ENCODE data around the gene GCNT1. TPM values are rescaled to one million over a fixed set of nuclear protein-coding genes. Genes with fewer than 3 reads are reported as not detected.

Gene GCNT1
- total RNA-seq, 1 experiment from 2014 or later = 17.2 TPM

DNA sequence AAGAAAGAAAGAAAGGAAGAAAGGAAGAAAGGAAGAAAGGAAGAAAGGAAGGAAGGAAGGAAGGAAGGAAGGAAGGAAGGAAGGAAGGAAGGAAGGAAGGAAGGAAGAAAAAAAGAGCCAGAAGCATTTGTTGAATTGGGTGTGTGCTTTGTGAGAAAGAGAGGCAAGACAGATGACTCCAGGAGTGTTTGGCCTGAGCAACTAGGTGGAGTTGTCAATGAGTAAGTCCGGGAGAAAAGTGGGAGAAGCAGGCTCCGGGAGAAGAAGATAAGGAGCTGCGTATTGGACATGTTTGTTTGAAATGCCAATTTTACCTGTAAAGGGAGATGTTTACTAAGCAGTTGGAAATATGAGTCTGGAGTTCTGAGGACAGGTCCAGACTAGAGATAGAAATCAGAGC is 15.1 kb upstream of the GCNT1 start (continued):
- TF ChIP-seq, protein P1, sequence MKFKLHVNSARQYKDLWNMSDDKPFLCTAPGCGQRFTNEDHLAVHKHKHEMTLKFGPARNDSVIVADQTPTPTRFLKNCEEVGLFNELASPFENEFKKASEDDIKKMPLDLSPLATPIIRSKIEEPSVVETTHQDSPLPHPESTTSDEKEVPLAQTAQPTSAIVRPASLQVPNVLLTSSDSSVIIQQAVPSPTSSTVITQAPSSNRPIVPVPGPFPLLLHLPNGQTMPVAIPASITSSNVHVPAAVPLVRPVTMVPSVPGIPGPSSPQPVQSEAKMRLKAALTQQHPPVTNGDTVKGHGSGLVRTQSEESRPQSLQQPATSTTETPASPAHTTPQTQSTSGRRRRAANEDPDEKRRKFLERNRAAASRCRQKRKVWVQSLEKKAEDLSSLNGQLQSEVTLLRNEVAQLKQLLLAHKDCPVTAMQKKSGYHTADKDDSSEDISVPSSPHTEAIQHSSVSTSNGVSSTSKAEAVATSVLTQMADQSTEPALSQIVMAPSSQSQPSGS (CRISPR knock-in tag; IDR thresholded peaks at IDR 0.05; ENCODE audit: borderline replicate concordance, low read depth) = no peak
- TF ChIP-seq ZNF232 (CRISPR knock-in tag; IDR thresholded peaks at IDR 0.05) (no peak), GABPB1 (CRISPR knock-in tag; IDR thresholded peaks at IDR 0.05) (no peak), NR1H2 (CRISPR knock-in tag; IDR thresholded peaks at IDR 0.05) (no peak), MXD4 (CRISPR knock-in tag; IDR thresholded peaks at IDR 0.05; ENCODE audit: borderline replicate concordance) (no peak), NFYB (CRISPR knock-in tag; conservative IDR thresholded peaks at IDR 0.05; ENCODE audit: low read depth) (no peak), FOXP1 (CRISPR knock-in tag; IDR thresholded peaks at IDR 0.05; ENCODE audit: borderline replicate concordance) (no peak)
- TF ChIP-seq, protein P2, sequence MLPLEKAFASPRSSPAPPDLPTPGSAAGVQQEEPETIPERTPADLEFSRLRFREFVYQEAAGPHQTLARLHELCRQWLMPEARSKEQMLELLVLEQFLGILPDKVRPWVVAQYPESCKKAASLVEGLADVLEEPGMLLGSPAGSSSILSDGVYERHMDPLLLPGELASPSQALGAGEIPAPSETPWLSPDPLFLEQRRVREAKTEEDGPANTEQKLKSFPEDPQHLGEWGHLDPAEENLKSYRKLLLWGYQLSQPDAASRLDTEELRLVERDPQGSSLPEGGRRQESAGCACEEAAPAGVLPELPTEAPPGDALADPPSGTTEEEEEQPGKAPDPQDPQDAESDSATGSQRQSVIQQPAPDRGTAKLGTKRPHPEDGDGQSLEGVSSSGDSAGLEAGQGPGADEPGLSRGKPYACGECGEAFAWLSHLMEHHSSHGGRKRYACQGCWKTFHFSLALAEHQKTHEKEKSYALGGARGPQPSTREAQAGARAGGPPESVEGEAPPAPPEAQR (CRISPR knock-in tag; IDR thresholded peaks at IDR 0.05) = no peak
- TF ChIP-seq, protein P3, sequence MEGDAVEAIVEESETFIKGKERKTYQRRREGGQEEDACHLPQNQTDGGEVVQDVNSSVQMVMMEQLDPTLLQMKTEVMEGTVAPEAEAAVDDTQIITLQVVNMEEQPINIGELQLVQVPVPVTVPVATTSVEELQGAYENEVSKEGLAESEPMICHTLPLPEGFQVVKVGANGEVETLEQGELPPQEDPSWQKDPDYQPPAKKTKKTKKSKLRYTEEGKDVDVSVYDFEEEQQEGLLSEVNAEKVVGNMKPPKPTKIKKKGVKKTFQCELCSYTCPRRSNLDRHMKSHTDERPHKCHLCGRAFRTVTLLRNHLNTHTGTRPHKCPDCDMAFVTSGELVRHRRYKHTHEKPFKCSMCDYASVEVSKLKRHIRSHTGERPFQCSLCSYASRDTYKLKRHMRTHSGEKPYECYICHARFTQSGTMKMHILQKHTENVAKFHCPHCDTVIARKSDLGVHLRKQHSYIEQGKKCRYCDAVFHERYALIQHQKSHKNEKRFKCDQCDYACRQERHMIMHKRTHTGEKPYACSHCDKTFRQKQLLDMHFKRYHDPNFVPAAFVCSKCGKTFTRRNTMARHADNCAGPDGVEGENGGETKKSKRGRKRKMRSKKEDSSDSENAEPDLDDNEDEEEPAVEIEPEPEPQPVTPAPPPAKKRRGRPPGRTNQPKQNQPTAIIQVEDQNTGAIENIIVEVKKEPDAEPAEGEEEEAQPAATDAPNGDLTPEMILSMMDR (IDR thresholded peaks at IDR 0.05) = no peak
- TF ChIP-seq, protein P4, sequence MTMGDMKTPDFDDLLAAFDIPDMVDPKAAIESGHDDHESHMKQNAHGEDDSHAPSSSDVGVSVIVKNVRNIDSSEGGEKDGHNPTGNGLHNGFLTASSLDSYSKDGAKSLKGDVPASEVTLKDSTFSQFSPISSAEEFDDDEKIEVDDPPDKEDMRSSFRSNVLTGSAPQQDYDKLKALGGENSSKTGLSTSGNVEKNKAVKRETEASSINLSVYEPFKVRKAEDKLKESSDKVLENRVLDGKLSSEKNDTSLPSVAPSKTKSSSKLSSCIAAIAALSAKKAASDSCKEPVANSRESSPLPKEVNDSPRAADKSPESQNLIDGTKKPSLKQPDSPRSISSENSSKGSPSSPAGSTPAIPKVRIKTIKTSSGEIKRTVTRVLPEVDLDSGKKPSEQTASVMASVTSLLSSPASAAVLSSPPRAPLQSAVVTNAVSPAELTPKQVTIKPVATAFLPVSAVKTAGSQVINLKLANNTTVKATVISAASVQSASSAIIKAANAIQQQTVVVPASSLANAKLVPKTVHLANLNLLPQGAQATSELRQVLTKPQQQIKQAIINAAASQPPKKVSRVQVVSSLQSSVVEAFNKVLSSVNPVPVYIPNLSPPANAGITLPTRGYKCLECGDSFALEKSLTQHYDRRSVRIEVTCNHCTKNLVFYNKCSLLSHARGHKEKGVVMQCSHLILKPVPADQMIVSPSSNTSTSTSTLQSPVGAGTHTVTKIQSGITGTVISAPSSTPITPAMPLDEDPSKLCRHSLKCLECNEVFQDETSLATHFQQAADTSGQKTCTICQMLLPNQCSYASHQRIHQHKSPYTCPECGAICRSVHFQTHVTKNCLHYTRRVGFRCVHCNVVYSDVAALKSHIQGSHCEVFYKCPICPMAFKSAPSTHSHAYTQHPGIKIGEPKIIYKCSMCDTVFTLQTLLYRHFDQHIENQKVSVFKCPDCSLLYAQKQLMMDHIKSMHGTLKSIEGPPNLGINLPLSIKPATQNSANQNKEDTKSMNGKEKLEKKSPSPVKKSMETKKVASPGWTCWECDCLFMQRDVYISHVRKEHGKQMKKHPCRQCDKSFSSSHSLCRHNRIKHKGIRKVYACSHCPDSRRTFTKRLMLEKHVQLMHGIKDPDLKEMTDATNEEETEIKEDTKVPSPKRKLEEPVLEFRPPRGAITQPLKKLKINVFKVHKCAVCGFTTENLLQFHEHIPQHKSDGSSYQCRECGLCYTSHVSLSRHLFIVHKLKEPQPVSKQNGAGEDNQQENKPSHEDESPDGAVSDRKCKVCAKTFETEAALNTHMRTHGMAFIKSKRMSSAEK (CRISPR knock-in tag; IDR thresholded peaks at IDR 0.05; ENCODE audit: borderline replicate concordance) = no peak

DNA sequence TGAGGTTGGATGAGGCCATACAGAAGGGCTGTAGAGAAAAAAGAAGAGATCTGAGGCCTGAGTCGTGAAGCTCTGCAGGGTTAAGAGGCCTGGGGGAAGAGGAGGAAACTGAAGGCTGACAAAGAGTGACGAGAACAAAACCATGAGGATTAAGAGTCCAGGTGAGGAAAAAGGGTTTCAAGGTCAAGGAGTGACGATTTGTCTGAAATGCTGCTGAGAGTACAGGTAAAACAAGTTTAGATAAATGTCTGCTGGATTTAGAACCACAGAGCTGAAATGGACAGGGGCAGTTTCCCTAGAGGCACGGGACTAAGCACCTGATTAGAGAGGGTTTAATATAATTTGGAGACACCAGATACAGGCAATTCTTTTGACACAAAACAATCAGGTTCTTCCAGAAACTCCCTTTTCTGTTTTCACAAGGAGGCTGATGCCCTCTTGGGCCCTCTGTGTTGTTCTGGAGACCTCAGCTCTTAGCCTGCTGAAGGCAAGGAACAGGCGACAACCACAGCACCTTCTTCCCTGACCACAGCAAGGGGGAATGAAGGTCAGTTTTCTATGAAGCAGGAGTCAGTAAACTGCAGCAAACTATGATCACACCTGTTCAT is 14.6 kb upstream of the GCNT1 start:
- Mint-ChIP-seq H3K4me1 (no peaks in the 10 kb centered on the region), H3K27ac (no peak overlapping the region), H3K27me3 (ENCODE audit: low read depth) (no peaks in the 10 kb centered on the region; the same call in 1 of the 2 replicates), H3K9me3 (peaks cover 34% of the 10 kb centered on the region), H3K36me3 (peaks cover 21% of the 10 kb centered on the region), H3K4me3 (no peak overlapping the region)
- CTCF ChIA-PET = no interaction called here
- DNase-seq (ENCODE audit: low spot score) (no peak), ATAC-seq (no peak)
- POLR2A ChIA-PET = no interaction called here
- no peak for TF ChIP-seq FOXK1 (CRISPR knock-in tag; IDR thresholded peaks at IDR 0.05)
- TF ChIP-seq, protein P5, sequence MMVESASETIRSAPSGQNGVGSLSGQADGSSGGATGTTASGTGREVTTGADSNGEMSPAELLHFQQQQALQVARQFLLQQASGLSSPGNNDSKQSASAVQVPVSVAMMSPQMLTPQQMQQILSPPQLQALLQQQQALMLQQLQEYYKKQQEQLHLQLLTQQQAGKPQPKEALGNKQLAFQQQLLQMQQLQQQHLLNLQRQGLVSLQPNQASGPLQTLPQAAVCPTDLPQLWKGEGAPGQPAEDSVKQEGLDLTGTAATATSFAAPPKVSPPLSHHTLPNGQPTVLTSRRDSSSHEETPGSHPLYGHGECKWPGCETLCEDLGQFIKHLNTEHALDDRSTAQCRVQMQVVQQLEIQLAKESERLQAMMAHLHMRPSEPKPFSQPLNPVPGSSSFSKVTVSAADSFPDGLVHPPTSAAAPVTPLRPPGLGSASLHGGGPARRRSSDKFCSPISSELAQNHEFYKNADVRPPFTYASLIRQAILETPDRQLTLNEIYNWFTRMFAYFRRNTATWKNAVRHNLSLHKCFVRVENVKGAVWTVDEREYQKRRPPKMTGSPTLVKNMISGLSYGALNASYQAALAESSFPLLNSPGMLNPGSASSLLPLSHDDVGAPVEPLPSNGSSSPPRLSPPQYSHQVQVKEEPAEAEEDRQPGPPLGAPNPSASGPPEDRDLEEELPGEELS (CRISPR knock-in tag; IDR thresholded peaks at IDR 0.05) = no peak
- TF ChIP-seq CREB1 (CRISPR knock-in tag; IDR thresholded peaks at IDR 0.05) = no peak
- no peak for TF ChIP-seq NFE2L1 (CRISPR knock-in tag; IDR thresholded peaks at IDR 0.05)
- TF ChIP-seq, protein P6, sequence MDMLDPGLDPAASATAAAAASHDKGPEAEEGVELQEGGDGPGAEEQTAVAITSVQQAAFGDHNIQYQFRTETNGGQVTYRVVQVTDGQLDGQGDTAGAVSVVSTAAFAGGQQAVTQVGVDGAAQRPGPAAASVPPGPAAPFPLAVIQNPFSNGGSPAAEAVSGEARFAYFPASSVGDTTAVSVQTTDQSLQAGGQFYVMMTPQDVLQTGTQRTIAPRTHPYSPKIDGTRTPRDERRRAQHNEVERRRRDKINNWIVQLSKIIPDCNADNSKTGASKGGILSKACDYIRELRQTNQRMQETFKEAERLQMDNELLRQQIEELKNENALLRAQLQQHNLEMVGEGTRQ (CRISPR knock-in tag; IDR thresholded peaks at IDR 0.05) = no peak
- no peak for TF ChIP-seq NR2C2 (CRISPR knock-in tag; IDR thresholded peaks at IDR 0.05)
- no peak for TF ChIP-seq PRRX2 (CRISPR knock-in tag; IDR thresholded peaks at IDR 0.05)
- TF ChIP-seq, protein P7, sequence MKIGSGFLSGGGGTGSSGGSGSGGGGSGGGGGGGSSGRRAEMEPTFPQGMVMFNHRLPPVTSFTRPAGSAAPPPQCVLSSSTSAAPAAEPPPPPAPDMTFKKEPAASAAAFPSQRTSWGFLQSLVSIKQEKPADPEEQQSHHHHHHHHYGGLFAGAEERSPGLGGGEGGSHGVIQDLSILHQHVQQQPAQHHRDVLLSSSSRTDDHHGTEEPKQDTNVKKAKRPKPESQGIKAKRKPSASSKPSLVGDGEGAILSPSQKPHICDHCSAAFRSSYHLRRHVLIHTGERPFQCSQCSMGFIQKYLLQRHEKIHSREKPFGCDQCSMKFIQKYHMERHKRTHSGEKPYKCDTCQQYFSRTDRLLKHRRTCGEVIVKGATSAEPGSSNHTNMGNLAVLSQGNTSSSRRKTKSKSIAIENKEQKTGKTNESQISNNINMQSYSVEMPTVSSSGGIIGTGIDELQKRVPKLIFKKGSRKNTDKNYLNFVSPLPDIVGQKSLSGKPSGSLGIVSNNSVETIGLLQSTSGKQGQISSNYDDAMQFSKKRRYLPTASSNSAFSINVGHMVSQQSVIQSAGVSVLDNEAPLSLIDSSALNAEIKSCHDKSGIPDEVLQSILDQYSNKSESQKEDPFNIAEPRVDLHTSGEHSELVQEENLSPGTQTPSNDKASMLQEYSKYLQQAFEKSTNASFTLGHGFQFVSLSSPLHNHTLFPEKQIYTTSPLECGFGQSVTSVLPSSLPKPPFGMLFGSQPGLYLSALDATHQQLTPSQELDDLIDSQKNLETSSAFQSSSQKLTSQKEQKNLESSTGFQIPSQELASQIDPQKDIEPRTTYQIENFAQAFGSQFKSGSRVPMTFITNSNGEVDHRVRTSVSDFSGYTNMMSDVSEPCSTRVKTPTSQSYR (CRISPR knock-in tag; IDR thresholded peaks at IDR 0.05) = no peak
- TF ChIP-seq, protein P8, sequence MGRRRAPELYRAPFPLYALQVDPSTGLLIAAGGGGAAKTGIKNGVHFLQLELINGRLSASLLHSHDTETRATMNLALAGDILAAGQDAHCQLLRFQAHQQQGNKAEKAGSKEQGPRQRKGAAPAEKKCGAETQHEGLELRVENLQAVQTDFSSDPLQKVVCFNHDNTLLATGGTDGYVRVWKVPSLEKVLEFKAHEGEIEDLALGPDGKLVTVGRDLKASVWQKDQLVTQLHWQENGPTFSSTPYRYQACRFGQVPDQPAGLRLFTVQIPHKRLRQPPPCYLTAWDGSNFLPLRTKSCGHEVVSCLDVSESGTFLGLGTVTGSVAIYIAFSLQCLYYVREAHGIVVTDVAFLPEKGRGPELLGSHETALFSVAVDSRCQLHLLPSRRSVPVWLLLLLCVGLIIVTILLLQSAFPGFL (CRISPR knock-in tag; IDR thresholded peaks at IDR 0.05; ENCODE audit: borderline replicate concordance) = no peak
- TF ChIP-seq OVOL2 (CRISPR knock-in tag; IDR thresholded peaks at IDR 0.05; ENCODE audit: borderline replicate concordance) = no peak
- TF ChIP-seq HMGA2 (CRISPR knock-in tag; IDR thresholded peaks at IDR 0.05) = no peak

Measured in WTC11 (cell line).